Left kidney (tissue), 1 donor: Measurements from ENCODE around the gene KRTAP21-2. TPM values are rescaled to one million over a fixed set of nuclear protein-coding genes. Genes with fewer than 3 reads are reported as not detected.

ENCODE experiments used
- polyA plus RNA-seq: library from polyadenylated mRNA; unstranded; fragments of 120-200 nt; gene quantifications from one replicate; pipeline ENCODE4 v1.2.1, GENCODE V29; 2013; ENCODE audit not compliant: insufficient read length

The KRTAP21-2 gene
- polyA plus RNA-seq, 1 donor = not detected

Other genes starting within 250 kb of the KRTAP21-2 start
- not detected for gene KRTAP19-5, start 245.1 kb downstream of the KRTAP21-2 start, polyA plus RNA-seq
- gene KRTAP19-6, start 205.4 kb downstream of the KRTAP21-2 start, polyA plus RNA-seq = not detected
- gene KRTAP19-7, start 185.9 kb downstream of the KRTAP21-2 start, polyA plus RNA-seq = not detected
- gene KRTAP22-2, start 156.9 kb downstream of the KRTAP21-2 start, polyA plus RNA-seq = not detected
- gene KRTAP6-3, start 154.8 kb downstream of the KRTAP21-2 start, polyA plus RNA-seq = not detected
- gene KRTAP6-2, start 148.4 kb downstream of the KRTAP21-2 start, polyA plus RNA-seq = not detected
- gene KRTAP22-1, start 146.2 kb downstream of the KRTAP21-2 start, polyA plus RNA-seq = not detected
- gene KRTAP6-1, start 133.3 kb downstream of the KRTAP21-2 start, polyA plus RNA-seq = not detected
- not detected for gene KRTAP20-1, start 130.8 kb downstream of the KRTAP21-2 start, polyA plus RNA-seq
- gene KRTAP20-4, start 126.6 kb downstream of the KRTAP21-2 start, polyA plus RNA-seq = not detected
- gene KRTAP20-2, start 112.1 kb downstream of the KRTAP21-2 start, polyA plus RNA-seq = not detected
- not detected for gene KRTAP20-3, start 104.4 kb downstream of the KRTAP21-2 start, polyA plus RNA-seq
- gene KRTAP21-3, start 28.5 kb downstream of the KRTAP21-2 start, polyA plus RNA-seq = not detected
- gene KRTAP21-1, start 8.2 kb upstream of the KRTAP21-2 start, polyA plus RNA-seq = not detected
- gene KRTAP8-1, start 66.0 kb upstream of the KRTAP21-2 start, polyA plus RNA-seq = not detected
- gene KRTAP7-1, start 82.5 kb upstream of the KRTAP21-2 start, polyA plus RNA-seq = not detected
- not detected for gene KRTAP11-1, start 134.3 kb upstream of the KRTAP21-2 start, polyA plus RNA-seq